Small intestine (tissue), 7 donors: Measurements from ENCODE around the gene SUPT3H. TPM values are rescaled to one million over a fixed set of nuclear protein-coding genes. Genes with fewer than 3 reads are reported as not detected.

ENCODE experiments used
- DNase-seq, 2 donors: peaks; one replicate each; pipeline versions ENCODE4 v3.0.0 to v3.0.0-alpha.2; 2013
- FAIRE-seq: peaks from 2 replicates; lab custom pipeline; 2012; peaks lifted over from hg19 to GRCh38; lab: Jason Lieb, UNC
- H3K27ac ChIP-seq, 3 donors: one replicate each; pipeline ENCODE4 v1.5.1; 2013; ENCODE audit warnings: low read length in 2 of 3, mild to moderate bottlenecking in 2 of 3, control low read depth in 1 of 3, inconsistent platforms in 1 of 3, low read depth in 1 of 3, moderate library complexity in 1 of 3
- H3K27me3 ChIP-seq, 3 donors: one replicate each; pipeline ENCODE4 v1.6.1; 2013; ENCODE audit warnings: low read length in 3 of 3, inconsistent platforms in 1 of 3; ENCODE audit not compliant: control insufficient read depth in 3 of 3, insufficient read depth in 3 of 3
- H3K36me3 ChIP-seq, 3 donors: one replicate each; pipeline ENCODE4 v1.6.1; 2013; ENCODE audit warnings: low read length in 3 of 3, inconsistent platforms in 1 of 3, low read depth in 1 of 3, mild to moderate bottlenecking in 1 of 3, moderate library complexity in 1 of 3; ENCODE audit not compliant: control insufficient read depth in 3 of 3, insufficient read depth in 2 of 3
- H3K4me1 ChIP-seq, 3 donors: one replicate each; pipeline ENCODE4 v1.6.1; 2013; ENCODE audit warnings: low read length in 2 of 3, inconsistent platforms in 1 of 3, low read depth in 1 of 3, mild to moderate bottlenecking in 1 of 3, moderate library complexity in 1 of 3; ENCODE audit not compliant: control insufficient read depth in 3 of 3, insufficient read depth in 2 of 3
- H3K4me3 ChIP-seq, 3 donors: one replicate each; pipeline ENCODE4 v1.5.1; 2013; ENCODE audit warnings: low read length in 3 of 3, control low read depth in 1 of 3, inconsistent platforms in 1 of 3, low read depth in 1 of 3, mild to moderate bottlenecking in 1 of 3, moderate library complexity in 1 of 3
- H3K9me3 ChIP-seq, 2 donors: one replicate each; pipeline ENCODE4 v1.6.1; 2013; ENCODE audit warnings: low read depth in 1 of 2, low read length in 1 of 2; ENCODE audit not compliant: control insufficient read depth in 2 of 2, insufficient read depth in 1 of 2
- WGBS, 3 donors: extraction: QIAGEN DNeasy Blood & Tissue Kit; methylation state at CpG; one replicate each; pipeline ENCODE4 v1.1.7; 2013; 5-methylcytosine and 5-hydroxymethylcytosine counted together
- polyA plus RNA-seq, 4 donors: library from polyadenylated mRNA; stranded (reverse) in 3 of 4; unstranded in 1 of 4; fragments of 200-250 nt in 3 of 4; fragments of 120-200 nt in 1 of 4; gene quantifications; one replicate each; pipeline versions ENCODE4 v1.2.1 to v1.2.3, GENCODE V29; 2013
- donor health status: healthy with polysubstance abuse.
- donor health status: control.
- donor health status: control.
- donor health status: Bipolar disorder and iron deficiency.
- donor health status: healthy.

SUPT3H gene
- polyA plus RNA-seq, 4 donors: 2.0 to 13.8 (median 7.0) TPM

DNA sequence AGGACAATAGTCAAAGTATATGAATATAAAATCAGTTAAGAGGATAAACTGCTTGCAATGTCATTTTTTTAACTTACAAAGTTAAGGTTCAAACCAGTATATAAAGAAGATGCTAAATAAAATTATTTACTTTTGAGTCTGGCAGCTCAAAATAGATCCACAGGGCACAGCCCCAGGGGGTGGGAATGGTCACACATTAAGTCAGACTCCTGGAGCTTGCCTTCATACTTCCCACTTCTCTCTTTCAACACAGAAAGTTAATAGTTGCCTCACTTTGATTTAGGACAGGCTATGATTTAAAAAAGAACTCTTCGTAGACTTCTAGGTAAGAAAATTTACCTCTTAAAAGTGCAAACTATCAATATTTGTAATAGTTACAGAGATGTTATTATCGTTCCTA lies 207.9 kb downstream of the SUPT3H start:
- Histone ChIP-seq H3K4me3 (no peak overlapping the region), H3K9me3 (no peaks in the 10 kb centered on the region), H3K4me1 (no peaks in the 10 kb centered on the region), H3K27ac (no peak overlapping the region), H3K36me3 (no peaks in the 10 kb centered on the region), H3K27me3 (no peaks in the 10 kb centered on the region)
- DNase-seq (no peak), FAIRE-seq (peak; percentile 10)
- WGBS, 3 donors: 83 to 90% (median 86%) methylated on average over 2 of the region's 2 CpGs

DNA sequence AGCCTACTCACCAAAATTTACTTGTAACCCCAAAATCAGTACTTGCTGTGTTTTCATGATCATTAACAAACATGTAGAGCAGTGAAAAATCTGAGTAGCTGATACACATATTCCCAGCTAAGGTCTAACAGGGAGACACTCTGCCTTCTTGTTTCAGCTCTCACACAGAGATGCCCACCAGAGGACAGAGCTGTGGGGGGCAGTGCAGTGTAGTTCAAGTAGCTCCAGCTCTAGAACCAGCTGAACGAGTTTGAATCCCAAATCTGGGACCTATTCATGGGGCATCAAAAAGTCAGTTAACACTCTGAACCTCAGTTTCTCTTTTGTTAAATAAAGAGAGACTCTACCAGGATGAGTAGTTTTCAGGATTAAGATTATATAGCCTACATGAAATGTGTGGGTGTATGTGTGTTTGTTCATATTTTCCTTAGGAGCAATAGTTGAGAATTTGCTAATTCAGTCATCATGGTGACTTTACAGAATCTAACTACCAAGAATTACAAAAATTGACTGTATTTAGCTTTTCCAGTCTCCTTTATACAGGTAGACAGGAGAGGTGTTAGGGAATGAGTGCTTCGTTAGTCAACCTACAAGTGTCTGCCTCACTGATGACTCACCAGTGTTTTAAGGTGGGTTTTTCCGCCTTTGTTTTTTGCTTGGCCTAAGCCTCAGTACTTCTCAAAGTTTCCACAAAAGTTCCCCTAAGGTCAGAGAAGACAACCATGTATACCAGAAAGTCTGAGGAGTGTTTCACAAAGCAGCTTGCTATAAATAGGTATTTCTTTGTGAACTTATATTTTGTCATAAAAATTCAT lies 213.6 kb downstream of the SUPT3H start:
- H3K9me3 ChIP-seq: no peaks in the 10 kb centered on the region
- no peak for FAIRE-seq

DNA sequence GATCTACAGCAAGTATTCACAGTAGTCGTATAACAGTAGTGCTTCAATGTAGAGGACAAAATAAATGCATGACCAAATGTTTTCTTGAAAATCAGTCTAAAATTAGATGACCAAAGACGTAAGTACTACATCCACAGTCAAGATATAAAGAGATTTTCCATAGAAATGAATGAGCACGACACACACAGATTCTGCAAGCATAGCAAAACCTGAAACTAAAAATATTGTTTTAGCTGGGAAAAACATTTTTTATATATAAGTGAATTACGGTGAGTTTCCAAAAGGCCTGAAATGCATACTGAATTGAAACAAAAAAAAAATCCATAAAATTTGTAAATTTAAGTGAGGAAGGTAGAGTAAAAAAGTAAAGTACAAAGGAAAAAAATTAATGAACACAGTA lies 217.4 kb downstream of the SUPT3H start:
- H3K36me3 ChIP-seq: no peaks in the 10 kb centered on the region
- WGBS, 3 donors: 93 to 97% (median 94%) methylated on average over 4 of the region's 4 CpGs
- DNase-seq (no peak), FAIRE-seq (no peak)
- no peak overlapping the region for H3K27ac ChIP-seq
- H3K4me3 ChIP-seq: no peak overlapping the region
- H3K4me1 ChIP-seq: no peaks in the 10 kb centered on the region
- no peaks in the 10 kb centered on the region for H3K27me3 ChIP-seq
- no peaks in the 10 kb centered on the region for H3K9me3 ChIP-seq

More for the DNA sequence above, 213.6 kb downstream of the SUPT3H start:
- no peak for DNase-seq
- H3K36me3 ChIP-seq: no peaks in the 10 kb centered on the region
- no peak overlapping the region for H3K4me3 ChIP-seq
- 80 to 95% (median 86%) methylated on average over 3 of the region's 3 CpGs for WGBS, 3 donors
- H3K27ac ChIP-seq: no peak overlapping the region
- no peaks in the 10 kb centered on the region for H3K4me1 ChIP-seq
- H3K27me3 ChIP-seq: no peaks in the 10 kb centered on the region

DNA sequence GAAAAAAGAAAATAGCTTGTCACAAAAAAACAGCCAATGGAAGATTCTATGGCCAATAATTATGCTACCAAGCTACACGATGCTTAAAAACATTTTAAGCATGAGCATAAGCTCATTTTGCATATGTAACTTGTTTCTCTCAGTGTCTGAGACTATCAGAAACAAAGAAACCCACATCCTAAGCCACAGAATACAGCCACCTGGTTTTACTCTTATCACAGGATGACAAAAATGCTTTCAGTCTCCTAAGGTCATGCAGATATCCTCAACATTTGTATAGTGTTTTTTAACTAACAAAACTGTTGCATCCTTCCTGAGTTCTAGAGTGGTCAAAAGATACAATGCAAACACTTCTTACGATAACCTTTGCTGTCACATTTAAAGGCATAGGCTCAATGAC lies 221.7 kb downstream of the SUPT3H start:
- no peaks in the 10 kb centered on the region for H3K4me1 ChIP-seq
- no peak overlapping the region for H3K27ac ChIP-seq
- no peaks in the 10 kb centered on the region for H3K27me3 ChIP-seq
- peaks cover 0 to 2% of the 10 kb centered on the region in 2 donors for H3K9me3 ChIP-seq
- DNase-seq: peak in 1 of 2 donors; percentile 33
- no peaks in the 10 kb centered on the region for H3K36me3 ChIP-seq
- FAIRE-seq: no peak
- H3K4me3 ChIP-seq: no peak overlapping the region
- WGBS, 3 donors: 58 to 78% (median 58%) methylated on average over 2 of the region's 2 CpGs

DNA sequence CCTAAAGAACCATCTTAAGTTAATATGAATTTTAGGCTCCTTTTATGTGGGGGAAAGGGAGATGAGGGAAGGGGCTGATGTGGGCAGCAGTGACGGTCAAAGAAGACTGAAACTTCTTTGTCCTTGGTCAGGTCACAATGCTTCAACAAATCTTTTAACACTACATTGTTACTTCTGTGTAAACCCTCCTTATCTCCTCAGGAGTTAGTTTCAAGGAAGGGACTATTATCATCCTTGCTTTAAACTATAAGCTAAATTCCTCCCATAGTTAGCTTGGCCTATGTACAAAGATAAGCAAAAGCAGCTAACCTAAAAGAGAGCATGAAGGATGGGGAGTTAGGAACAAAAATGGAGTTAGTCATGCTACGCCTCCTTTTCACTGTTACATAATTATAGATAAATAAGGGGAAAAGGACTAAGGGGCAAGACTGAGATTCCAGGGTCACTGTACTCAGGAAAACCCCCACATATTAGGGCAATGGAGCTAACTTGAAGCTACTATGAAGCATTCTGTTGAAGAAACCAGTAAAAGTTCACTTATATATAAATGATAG lies 222.3 kb downstream of the SUPT3H start:
- Histone ChIP-seq H3K36me3 (no peaks in the 10 kb centered on the region), H3K27ac (no peak overlapping the region), H3K27me3 (no peaks in the 10 kb centered on the region), H3K4me1 (no peaks in the 10 kb centered on the region), H3K9me3 (peaks cover 0 to 2% of the 10 kb centered on the region in 2 donors), H3K4me3 (no peak overlapping the region)
- no peak for DNase-seq
- 96 to 100% (median 97%) methylated on average over 2 of the region's 2 CpGs for WGBS, 3 donors
- no peak for FAIRE-seq

DNA sequence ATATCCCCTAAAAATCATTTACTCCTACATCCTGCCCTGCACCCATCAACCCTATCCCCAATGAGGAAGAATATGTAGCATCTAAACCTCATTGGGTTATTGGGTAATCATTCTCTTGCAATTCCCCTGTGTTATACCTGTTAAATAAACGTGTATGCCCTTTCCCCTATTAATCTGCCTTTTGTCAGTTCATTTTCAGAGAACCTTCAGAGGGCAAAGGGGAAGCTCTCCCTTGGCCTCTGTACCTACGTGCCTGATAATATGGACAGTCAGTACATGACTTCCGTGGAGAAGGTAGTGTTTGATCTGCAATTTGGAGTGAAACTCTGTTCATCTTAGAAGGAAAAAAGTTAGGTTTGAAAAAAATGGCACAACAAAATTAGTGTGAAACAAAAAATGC lies 223.1 kb downstream of the SUPT3H start:
- Histone ChIP-seq H3K27me3 (no peaks in the 10 kb centered on the region), H3K4me1 (no peaks in the 10 kb centered on the region), H3K9me3 (peaks cover 0 to 2% of the 10 kb centered on the region in 2 donors), H3K36me3 (no peaks in the 10 kb centered on the region), H3K27ac (no peak overlapping the region), H3K4me3 (no peak overlapping the region)
- FAIRE-seq: no peak
- no peak for DNase-seq
- 66 to 86% (median 83%) methylated on average over 3 of the region's 3 CpGs for WGBS, 3 donors

GRCh38 chr6:45148711-45149341 lies 228.9 kb downstream of the SUPT3H start:
- Histone ChIP-seq H3K9me3 (peaks cover 0 to 2% of the 10 kb centered on the region in 2 donors), H3K27me3 (no peaks in the 10 kb centered on the region), H3K4me1 (no peaks in the 10 kb centered on the region), H3K4me3 (no peak overlapping the region), H3K36me3 (no peaks in the 10 kb centered on the region), H3K27ac (no peak overlapping the region)
- no peak for DNase-seq
- 95 to 97% (median 96%) methylated on average over 1 of the region's 1 CpG for WGBS, 3 donors
- FAIRE-seq: no peak

DNA sequence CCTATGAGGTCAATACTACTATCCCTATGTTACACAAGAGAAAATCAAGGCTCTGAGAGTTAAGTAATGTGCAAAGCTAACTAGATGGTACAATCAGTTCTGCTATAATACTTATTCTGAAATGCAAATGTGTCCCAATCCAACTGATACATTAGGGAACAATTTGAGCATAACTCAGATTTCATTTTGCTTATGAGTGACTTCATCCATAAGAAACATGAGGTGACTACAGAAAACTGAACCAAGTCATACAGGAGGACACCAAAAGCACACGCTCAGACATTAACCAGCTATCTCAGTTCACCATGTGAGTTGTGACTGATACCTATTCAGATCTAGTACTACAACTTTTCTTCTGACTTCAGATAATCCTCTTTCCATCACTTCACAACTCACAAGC lies 229.5 kb downstream of the SUPT3H start:
- H3K4me3 ChIP-seq: no peak overlapping the region
- H3K27ac ChIP-seq: no peak overlapping the region
- H3K4me1 ChIP-seq: no peaks in the 10 kb centered on the region
- no peaks in the 10 kb centered on the region for H3K27me3 ChIP-seq
- WGBS, 3 donors: 93 to 96% (median 93%) methylated on average over 1 of the region's 1 CpG
- H3K36me3 ChIP-seq: no peaks in the 10 kb centered on the region
- DNase-seq (no peak), FAIRE-seq (no peak)
- H3K9me3 ChIP-seq: no peaks in the 10 kb centered on the region
